ENCODE results near the gene ATF1. TPM values are rescaled to one million over a fixed set of nuclear protein-coding genes. Genes with fewer than 3 reads are reported as not detected.

ATF1 gene
- polyA plus RNA-seq, 1 of the 3 experiments (the other 2 are of a cell fraction) = 34.2 TPM

GRCh38 chr12:50786498-50787231, 22.8 kb downstream of the ATF1 start:
- peak overlapping the region in 1 of 2 experiments; percentile 54; a peak in 2 of 4 replicates for H3K27ac ChIP-seq (ENCODE audit: low read depth in 2 of 2, low read length in 1 of 2)
- H4K20me1 ChIP-seq (ENCODE audit: insufficient read depth) = no peaks in the 10 kb centered on the region
- WGBS (ENCODE audit: low lambda C conversion rate) = 58% methylated on average over 3 of the region's 3 CpGs
- no peaks in the 10 kb centered on the region for H3K9me3 ChIP-seq
- no peaks in the 10 kb centered on the region for H3K9me2 ChIP-seq
- H3K27me3 ChIP-seq (ENCODE audit: insufficient read depth) = no peaks in the 10 kb centered on the region
- H3K4me2 ChIP-seq = peak overlapping the region; percentile 45; the same call in 1 of the 2 replicates
- peaks cover 0 to 3% of the 10 kb centered on the region in 2 experiments; a peak in 1 of 4 replicates for H3K4me1 ChIP-seq (ENCODE audit: control insufficient read depth in 1 of 2, insufficient read depth in 2 of 2, low read depth in 1 of 2, low read length in 1 of 2)
- POLR2A ChIA-PET = no interaction called here
- DNase-seq = no peak
- H3K9ac ChIP-seq = 0 out of 2 replicates have a peak overlapping the region, but pooled peaks have one; percentile 19
- H2AFZ ChIP-seq (ENCODE audit: low read depth) = no peak overlapping the region
- H3K79me2 ChIP-seq (ENCODE audit: insufficient read depth) = peaks cover 23% of the 10 kb centered on the region; the same call in 1 of the 2 replicates
- peaks cover 0 to 9% of the 10 kb centered on the region in 2 experiments for H3K36me3 ChIP-seq (replicated peaks in 1 of 2; ENCODE audit: control insufficient read depth in 1 of 2, insufficient read depth in 2 of 2, low read length in 1 of 2)
- CTCF ChIA-PET = no interaction called here
- no peak for TF ChIP-seq SIN3A (IDR thresholded peaks at IDR 0.05; ENCODE audit: borderline replicate concordance, low read depth, low read length)
- no peak for TF ChIP-seq USF1 (IDR thresholded peaks at IDR 0.05; ENCODE audit: borderline replicate concordance, low read depth)
- no peak for TF ChIP-seq MAX (IDR thresholded peaks at IDR 0.05; ENCODE audit: low read depth)
- TF ChIP-seq JUND (IDR thresholded peaks at IDR 0.05) = peak; percentile 41; the same call in 1 of the 2 replicates
- peak; percentile 21; the same call in 1 of the 2 replicates for TF ChIP-seq TEAD4 (IDR thresholded peaks at IDR 0.05; ENCODE audit: borderline replicate concordance, insufficient read depth)
- no peak for TF ChIP-seq RFX5 (IDR thresholded peaks at IDR 0.05; ENCODE audit: low read length)
- TF ChIP-seq NFIC (IDR thresholded peaks at IDR 0.05; ENCODE audit: borderline replicate concordance) = no peak
- no peak for TF ChIP-seq CTCF (IDR thresholded peaks at IDR 0.05)
- no peak for TF ChIP-seq GABPA (IDR thresholded peaks at IDR 0.05; ENCODE audit: low read depth)
- no peak for TF ChIP-seq USF2 (IDR thresholded peaks at IDR 0.05; ENCODE audit: borderline replicate concordance, low read depth, low read length)
- TF ChIP-seq TCF12 (IDR thresholded peaks at IDR 0.05) = peak; percentile 19; the same call in 1 of the 2 replicates
- TF ChIP-seq IRF3 (IDR thresholded peaks at IDR 0.05; ENCODE audit: low read depth, low read length) = no peak
- TF ChIP-seq SMC3 (IDR thresholded peaks at IDR 0.05; ENCODE audit: low read depth, low read length) = no peak
- TF ChIP-seq FOXJ3 (CRISPR knock-in tag; IDR thresholded peaks at IDR 0.05) = no peak
- peak; percentile 53 for TF ChIP-seq FOSL2 (IDR thresholded peaks at IDR 0.05; ENCODE audit: borderline replicate concordance, low read depth)
- TF ChIP-seq EZH2phosphoT487 (IDR thresholded peaks at IDR 0.05; ENCODE audit: borderline replicate concordance, low read depth) = no peak
- TF ChIP-seq RAD21 (IDR thresholded peaks at IDR 0.05; ENCODE audit: low read length) = no peak
- TF ChIP-seq REST (IDR thresholded peaks at IDR 0.05; ENCODE audit: low read depth, low read length) = no peak
- no peaks in the 10 kb centered on the region for H3F3A ChIP-seq (replicated peaks; ENCODE audit: insufficient read depth)
- no peak overlapping the region for H3K4me3 ChIP-seq (ENCODE audit: low read depth in 2 of 2, low read length in 1 of 2)
